ENCODE measurements around the gene MYH7. TPM values are rescaled to one million over a fixed set of nuclear protein-coding genes. Genes with fewer than 3 reads are reported as not detected.

The MYH7 gene
- total RNA-seq, 2 donors from 2014 or later = not detected

DNA sequence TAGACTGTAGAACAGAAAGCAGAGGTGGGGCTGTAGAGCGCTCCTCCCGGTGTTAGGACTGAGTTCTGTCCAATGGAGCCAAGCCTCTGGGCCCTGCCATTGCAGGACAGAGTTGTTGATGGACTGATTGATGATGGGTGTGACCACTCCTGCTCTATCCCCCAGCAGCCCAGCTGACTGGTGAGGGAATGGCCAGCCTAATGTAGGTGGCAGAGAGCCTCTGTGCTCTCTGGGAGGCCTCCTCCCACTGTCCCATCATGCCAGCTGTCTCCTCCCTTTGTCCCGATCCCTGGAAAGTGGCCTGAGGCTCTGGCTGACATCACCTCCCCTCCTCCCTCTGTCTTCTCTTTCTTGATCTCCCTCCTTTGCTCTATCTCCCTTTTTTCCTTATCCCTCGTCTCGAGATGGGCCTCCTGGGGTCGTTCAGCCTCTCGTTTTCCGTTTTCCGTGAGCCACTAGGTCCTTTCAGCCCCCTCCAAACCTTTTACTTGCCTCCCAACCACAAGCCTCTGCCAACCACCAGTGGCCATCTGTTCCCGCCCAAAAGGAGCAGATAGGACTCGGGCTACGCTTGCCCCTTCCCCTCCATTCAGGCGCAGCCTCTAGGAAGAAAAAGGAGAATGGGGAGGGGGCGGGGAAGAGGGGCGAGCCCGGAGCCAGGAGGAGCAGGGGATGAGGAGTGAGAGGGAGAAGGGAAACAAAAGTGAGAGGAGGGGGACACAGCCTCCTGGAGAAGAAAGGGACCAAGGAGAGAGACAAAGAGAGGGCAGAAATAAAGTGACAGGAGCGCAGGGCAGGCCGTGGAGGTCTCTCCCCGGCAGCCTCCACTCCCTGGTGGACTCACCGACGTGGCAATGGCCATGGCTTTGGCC is 71.1 kb downstream of the MYH7 start:
- DNase-seq (ENCODE audit: low spot score) (no peak), ATAC-seq (no peak)
- no peak overlapping the region for H3K4me3 Mint-ChIP-seq
- peaks cover 44 to 49% of the 10 kb centered on the region in 2 donors for H3K27me3 Mint-ChIP-seq
- H3K36me3 Mint-ChIP-seq = no peaks in the 10 kb centered on the region
- H3K4me1 Mint-ChIP-seq (ENCODE audit: low read depth in 2 of 2) = no peaks in the 10 kb centered on the region
- no peak overlapping the region for H3K27ac Mint-ChIP-seq
- H3K9me3 Mint-ChIP-seq = no peaks in the 10 kb centered on the region

Other genes starting within 250 kb of the MYH7 start
- gene RNF212B, start 197.7 kb downstream of the MYH7 start, total RNA-seq = not detected
- gene HOMEZ, start 149.5 kb downstream of the MYH7 start, total RNA-seq = 1 to 10 TPM; 5.8 to 7.8 TPM
- 10 to 100 TPM; 12.4 to 18.7 TPM for gene PPP1R3E, start 132.8 kb downstream of the MYH7 start, total RNA-seq
- gene BCL2L2, start 128.8 kb downstream of the MYH7 start, total RNA-seq = 10 to 100 TPM; 17.5 to 26.3 TPM
- 100 to 1,000 TPM; 182 to 274 TPM for gene PABPN1, start 114.2 kb downstream of the MYH7 start, total RNA-seq
- under 1 TPM in 1 of 2 donors, not detected in 1; 0.42 TPM for gene SLC22A17, start 82.8 kb downstream of the MYH7 start, total RNA-seq
- gene EFS, start 70.5 kb downstream of the MYH7 start, total RNA-seq = not detected
- gene IL25, start 62.9 kb downstream of the MYH7 start, total RNA-seq = not detected
- not detected for gene CMTM5, start 58.6 kb downstream of the MYH7 start, total RNA-seq
- under 1 TPM in 1 of 2 donors, not detected in 1; 0.28 TPM for gene MYH6, start 27.4 kb downstream of the MYH7 start, total RNA-seq
- gene NGDN, start 34.0 kb upstream of the MYH7 start, total RNA-seq = 10 to 100 TPM; 65.6 to 65.7 TPM
- gene ZFHX2, start 116.1 kb upstream of the MYH7 start, total RNA-seq = 1 to 10 TPM; 2.8 to 4.9 TPM
- gene THTPA, start 120.6 kb upstream of the MYH7 start, total RNA-seq = 10 to 100 TPM; 10.6 to 11.7 TPM
- gene AP1G2, start 132.1 kb upstream of the MYH7 start, total RNA-seq = 100 to 1,000 TPM; 151 to 229 TPM
- gene JPH4, start 143.1 kb upstream of the MYH7 start, total RNA-seq = under 1 TPM in 1 of 2 donors, not detected in 1; 0.07 TPM
- 1 to 10 TPM in 1 of 2 donors, under 1 TPM in 1; 0.57 to 1.5 TPM for gene DHRS2, start 200.7 kb upstream of the MYH7 start, total RNA-seq